GM15510 (cell line): ENCODE data around the gene FAM20C.

Source experiments
- POLR2A ChIP-seq: IDR thresholded peaks from 3 replicates; pipeline ENCODE4 v1.6.1; 2011; ENCODE audit warnings: borderline replicate concordance; ENCODE audit not compliant: insufficient read length; ENCODE audit errors: extremely low read depth

Gene FAM20C

DNA sequence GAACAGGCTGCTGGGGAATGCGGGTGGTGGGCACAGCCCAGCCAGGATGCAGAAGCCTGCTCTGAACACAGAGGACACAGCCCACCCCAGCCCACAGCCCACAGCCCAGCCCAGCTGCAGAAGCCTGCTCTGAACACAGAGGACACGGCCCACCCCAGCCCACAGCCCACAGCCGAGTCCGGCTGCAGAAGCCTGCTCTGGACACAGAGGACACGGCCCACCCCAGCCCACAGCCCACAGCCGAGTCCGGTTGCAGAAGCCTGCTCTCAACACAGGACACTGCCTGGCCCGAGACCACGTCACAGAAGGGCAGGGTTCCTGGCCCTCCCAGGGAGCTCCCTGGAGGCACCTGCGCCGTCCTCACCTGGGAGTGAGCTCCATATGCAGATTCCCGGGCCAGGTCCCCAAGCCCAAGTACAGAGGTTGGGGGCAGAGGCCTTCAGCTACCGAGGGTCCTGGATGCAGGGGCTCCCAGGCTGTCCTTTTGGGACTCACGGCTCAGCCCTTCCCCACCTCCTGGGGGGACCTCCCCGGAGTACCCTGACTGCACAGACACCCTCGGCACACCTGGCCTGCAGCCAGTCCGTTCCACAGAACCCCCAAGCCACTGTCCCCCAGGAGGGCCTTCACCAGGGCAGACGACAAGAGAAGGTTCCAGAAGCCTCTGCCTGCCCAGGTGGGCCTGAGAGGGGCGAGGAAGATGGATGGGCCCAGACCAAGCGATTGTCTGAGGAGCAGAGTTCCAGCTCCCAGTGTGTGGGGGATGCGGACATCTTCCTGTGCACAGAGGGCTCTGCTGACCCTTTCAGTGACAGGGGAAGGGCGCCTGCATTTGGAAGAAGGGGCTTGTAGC, 73.9 kb downstream of the FAM20C start:
- TF ChIP-seq POLR2A: no peak

DNA sequence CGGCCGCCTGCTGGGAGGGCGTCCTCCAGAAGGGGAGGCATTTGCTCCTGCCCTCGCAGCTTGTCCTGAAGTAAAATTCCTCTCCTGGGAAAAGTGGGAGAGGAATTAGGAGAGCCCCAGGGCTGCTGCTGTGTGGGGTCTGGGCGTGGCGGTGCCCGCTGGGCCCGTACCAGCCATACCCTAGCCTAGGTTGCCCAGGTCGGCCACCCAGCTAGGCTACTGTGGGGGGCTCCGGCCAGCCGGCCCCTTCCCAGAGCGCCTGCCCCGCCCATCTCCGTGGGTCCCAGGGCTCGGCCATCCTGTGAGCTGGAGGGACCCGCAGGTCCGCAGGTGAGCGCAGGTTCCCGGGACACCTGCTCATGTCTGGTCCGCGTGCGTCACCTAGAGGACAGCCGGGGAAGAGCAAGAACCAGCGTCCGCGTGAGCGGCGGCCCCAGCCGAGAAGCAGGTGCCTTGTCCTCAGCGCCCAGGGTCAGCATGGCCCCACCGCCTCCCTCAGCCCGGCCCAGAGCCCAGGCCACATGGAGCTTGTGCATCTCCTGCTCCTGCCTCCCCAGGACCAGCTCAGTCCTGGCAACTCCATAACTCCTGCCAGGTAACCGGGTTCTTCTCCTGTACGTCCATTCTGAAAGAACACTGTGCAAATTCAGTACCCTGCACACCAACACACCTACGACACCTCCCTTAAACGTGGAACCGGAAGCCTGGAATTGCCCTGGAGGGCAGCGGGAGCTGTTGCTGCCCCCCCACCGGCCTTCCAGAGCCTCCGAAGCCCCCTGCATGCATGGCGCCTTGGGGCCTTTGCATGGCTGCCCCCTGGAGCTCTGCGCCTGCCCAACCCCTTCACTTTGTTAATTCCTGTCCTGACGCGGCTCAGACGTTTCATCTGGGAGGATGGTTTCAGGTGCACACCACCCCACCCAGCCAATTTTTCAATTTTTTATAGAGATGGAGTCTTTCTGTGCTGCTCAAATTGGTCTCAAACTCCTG, 74.8 kb downstream of the FAM20C start:
- TF ChIP-seq POLR2A: no peak

DNA sequence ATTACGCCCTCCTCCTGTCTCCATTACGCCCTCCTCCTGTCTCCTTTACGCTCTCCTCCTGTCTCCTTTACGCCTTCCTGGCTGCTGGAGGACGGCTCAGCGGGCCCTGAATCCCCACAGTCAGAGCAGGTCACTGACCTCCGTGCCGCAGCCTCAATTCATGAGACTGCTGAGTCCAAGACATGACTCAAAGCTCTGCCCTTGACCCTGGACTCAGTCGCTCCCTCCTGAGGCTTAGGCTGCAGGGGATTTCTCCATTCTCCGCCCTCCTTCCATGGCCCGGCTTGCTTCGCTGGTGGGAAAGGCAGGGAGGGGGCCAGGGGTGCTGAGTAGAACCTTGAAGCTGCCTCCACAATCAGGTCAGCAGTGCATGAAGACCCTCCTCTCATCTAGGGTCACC, 76.6 kb downstream of the FAM20C start:
- TF ChIP-seq POLR2A: no peak

DNA sequence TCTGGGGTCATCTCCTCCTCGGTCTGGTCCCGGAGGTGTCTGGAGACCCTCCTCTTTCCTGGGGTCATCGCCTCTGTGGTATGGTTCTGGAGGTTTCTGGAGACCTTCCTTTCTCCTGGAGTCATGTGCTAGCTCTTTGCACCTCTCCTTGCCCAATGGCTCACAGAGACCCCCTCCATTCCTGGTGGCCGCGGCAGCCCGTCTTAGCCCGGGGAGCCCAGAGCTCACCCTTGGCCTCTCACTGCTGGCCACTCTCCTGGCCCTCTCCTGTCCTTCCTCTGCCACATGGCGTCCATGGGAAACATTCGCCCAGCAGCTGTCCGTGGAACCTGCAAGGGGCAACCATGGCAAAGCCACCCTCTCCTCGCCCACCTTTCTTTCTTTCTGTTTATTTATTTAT, 77.3 kb downstream of the FAM20C start:
- no peak for TF ChIP-seq POLR2A

DNA sequence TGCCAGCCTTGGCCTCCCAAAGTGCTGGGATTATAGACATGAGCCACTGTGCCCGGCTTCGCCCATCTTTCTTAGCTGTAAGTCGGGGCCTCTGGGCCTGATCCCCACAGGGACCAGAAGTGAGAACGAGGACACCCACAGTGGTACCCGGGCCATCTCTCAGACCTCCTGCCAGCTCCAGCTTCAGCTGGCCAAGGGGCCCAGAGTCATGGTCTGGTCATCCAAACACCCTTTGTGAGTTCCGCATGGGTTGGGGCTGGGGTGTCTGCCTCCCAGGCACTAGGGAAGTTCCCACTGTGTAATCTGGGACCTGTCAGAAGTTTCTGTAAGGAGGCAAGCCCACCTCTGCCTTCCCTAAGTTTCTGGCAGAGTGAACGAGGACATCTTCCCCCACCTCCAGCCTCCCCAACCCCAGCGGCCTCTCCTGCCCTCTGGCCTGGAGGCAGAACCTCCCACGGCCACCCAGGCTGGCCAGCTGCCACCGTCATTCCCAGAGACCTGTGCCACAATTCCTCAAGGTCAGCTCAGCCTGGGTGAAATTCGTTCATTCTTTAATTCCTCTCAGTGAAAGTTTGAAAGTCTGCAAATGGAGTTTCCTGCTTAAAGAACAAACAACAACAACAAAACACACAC, 78.1 kb downstream of the FAM20C start:
- no peak for TF ChIP-seq POLR2A

DNA sequence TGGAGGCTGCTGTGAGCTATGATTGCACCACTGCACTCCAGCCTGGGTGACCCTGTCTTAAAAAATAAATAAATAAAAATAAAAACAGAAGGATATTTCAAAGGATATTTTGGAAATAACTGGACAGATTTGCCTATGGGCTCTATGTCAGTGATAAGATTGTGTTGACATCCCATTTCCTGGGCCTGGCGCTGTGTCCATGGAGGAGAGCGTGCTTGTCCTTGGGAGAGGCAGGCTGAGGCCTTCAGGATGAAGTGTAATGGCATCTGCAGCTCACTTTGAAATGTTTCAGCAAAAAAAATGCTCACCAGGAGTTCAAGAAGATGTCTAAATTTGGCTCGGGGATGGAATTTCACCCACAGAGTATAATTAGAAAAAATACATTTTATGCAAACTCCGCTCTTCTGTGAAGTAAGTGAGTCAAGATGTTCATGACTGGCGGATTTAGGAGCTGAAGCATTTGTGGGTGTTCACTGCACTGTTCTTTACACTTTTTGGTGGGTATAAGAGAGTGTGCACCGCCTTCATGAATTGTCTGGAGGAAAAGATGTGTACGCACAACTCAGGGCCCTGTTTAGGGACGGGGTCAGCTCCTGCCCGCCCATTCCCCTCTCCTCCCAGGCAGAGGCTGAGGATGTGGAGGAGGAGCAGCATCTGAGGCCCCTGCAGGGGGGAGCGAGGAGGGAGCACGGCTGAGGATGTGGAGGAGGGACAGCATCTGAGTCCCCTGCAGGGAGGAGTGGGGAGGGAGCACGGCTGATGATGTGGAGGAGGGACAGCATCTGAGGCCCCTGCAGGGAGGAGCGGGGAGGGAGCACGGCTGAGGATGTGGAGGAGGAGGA, 79.1 kb downstream of the FAM20C start:
- TF ChIP-seq POLR2A: no peak

DNA sequence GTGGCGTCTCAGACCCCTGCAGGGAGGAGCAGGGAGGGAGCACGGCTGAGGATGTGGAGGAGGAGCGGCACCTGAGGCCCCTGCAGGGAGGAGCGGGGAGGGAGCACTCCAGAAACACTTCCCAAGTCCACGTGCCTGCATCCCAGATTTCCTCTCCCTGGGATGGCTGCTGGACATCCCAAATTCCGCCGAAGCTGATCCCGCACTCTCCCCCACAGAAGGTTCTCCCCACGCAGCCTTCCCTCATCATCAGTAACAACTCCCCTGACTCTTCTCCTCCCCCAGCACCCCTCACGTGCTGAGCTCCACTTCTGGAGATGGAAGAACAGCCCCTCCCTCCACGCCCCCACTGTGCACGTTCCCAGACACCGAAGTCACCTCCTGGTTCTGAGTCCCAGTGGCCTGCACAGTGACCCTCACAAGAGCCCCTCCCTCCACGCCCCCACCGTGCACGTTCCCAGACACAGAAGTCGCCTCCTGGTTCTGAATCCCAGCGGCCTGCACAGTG, 79.8 kb downstream of the FAM20C start:
- TF ChIP-seq POLR2A: no peak

DNA sequence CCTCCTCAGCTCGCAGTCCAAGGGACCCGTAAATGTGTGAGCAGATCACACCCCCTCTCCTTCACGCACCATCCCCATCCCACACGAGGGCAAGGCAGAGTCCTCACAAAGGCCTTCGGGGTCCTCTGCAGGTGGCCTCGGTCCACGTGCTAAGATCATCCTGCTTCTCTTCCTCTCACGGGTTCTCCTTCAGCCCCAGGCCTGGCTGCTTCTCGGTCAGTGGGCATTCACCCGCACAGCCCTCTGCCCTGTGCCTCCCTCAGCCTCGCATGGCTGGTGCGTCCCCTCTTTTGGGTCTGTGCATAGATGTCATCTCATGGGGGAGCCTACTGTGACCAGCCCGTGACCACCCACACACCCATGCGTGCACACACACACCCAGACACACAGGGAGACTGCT, 80.3 kb downstream of the FAM20C start:
- TF ChIP-seq POLR2A: no peak

DNA sequence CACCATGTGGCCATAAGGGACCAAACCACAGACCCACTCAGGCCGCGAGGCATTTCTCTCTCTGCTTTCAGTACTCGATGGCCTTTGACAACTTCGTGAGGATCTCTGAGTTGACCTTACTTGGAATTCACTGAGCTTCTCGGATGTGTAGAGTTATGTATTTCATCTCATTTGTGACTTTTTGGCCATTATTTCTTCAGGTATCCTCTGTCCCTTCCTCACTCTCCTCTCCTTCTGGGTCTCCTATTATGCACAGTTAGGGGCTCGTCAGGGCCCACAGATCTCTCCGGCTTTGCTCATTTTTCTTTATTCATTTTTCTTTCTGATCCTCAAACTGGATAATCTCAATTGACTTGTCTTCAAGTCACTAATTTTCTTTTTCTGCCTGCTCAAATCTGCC, 81.0 kb downstream of the FAM20C start:
- TF ChIP-seq POLR2A: no peak

DNA sequence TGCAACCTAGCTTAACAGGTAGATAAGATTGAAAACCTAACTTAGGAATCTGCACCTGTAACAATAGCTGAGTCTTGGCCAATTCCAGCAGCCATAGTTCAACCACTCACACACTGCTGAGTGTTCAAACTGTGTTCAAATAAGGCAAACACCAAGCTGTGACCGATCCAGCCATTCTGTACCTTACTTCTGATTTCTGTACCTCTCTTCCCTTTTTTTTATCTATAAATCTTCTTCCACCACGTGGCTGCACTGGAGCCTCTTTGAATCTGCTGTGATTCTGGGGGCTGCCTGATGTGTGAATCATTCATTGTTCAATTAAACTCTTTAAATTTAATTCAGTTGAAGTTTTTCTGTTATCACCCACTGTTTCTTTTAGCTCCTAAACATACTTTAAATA, 81.9 kb downstream of the FAM20C start:
- no peak for TF ChIP-seq POLR2A

DNA sequence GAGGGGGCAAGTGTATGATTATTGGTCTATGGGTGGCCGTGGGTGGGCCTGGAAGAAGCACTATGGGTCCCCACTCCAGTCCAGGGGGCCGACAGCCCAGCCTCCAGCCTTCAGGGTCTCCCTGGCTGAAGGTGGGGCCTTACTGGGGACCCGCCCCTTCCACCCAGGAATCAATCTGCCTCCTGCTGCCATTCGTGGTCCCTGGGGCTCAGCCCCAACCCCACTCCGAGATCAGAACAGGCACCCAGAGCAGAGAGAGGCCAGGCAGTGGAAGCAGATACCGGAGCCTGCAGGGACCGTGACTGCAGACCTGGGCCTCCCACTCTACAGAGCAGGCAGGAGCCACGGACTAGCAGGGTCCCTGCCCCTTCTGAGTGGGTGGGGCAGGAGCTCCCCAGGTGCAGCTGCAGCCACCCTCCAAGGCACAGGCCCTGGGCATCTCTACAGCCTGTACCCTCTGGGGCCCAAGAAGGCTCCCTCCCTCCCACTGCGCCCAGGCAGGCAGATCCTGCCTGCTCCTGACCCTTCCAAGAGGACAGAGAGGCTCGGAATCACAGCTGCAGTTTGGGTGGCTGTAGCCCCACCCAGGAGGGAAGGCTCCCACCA, 84.0 kb downstream of the FAM20C start:
- TF ChIP-seq POLR2A: no peak

DNA sequence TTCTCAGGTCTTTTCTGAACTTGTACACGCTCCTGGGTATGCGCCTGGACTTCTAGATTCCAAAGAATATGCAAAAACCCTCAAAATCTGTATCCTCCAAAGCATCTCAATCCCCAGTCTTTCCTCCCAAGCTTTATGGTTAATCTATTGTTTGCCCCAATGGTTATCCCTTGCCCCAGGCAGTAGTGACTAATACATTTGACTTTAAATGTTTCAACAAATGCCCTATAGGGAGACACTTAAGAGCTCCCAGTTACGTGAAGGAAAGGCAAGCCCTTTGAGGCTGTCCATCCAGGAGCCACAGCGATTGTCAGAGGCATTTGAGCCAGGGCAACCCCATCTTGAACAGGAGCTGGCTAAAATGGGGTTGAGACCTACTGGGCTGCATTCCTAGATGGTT, 84.9 kb downstream of the FAM20C start:
- TF ChIP-seq POLR2A: no peak

DNA sequence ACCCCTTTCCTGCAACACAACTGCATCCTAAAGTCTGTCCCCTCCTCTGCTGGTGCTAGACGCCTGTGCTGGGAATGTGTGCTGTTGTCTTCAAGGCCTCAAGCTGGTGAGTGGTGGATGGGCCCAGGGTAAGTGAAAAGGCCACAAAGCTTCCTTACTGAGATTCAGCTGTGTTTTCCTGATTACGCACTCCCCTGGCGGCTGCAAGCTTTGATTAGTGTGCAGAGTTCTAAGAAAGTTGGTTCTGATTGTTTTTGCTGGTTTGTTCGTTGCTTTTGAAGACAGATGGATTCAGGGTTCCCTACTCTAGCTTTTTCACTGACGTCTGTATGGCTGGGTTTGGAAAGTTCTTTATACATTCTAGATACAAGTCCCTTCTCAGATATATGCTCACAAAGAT, 85.7 kb downstream of the FAM20C start:
- no peak for TF ChIP-seq POLR2A

DNA sequence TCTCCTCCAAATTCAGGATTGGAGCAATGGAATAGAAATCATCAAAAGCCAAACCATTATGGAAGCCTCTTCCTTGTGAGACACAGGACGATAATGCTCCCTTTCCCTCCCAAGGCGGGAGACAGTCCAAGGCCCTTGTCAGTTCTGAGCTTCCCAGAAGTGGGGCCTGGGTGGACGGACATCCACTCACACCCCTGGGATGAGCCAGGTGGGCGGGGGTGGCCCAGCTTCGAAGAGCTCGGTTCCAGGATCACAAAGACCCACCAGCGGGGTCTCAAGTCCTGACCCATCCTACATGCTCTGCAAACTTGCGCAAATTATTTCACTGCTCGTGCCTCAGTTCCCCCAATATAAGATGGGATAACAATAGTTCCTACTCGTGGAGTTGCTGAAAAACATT, 87.5 kb downstream of the FAM20C start:
- no peak for TF ChIP-seq POLR2A
